Caco-2 (cell line): ENCODE results near the gene NFKBIZ. TPM values are rescaled to one million over a fixed set of nuclear protein-coding genes. Genes with fewer than 3 reads are reported as not detected.

Source experiments
- BruUV-seq: library from RNA; stranded (reverse); fragments of 400-500 nt; replicated peaks from 2 replicates; lab custom pipeline; 2021; lab: Mats Ljungman, UMichigan
- CTCF ChIA-PET: fragments of 300-600 bp; sonication (Branson Sonifier 250); formaldehyde crosslinking; loops from one replicate; lab custom pipeline; 2022; ENCODE audit warnings: antibody characterized with exemption; lab: Charles Lee
- POLR2A ChIA-PET: fragments of 300-600 bp; sonication (Branson Sonifier 250); formaldehyde crosslinking; loops from one replicate; lab custom pipeline; 2022; ENCODE audit warnings: antibody characterized with exemption; lab: Charles Lee
- DNase-seq, 2 experiments: peaks; one replicate each; pipeline versions ENCODE4 v3.0.0 to v3.0.0-alpha.2; 2020 to 2022
- H3K27me3 ChIP-seq: replicated peaks from 2 replicates; pipeline ENCODE4 v1.6.0; 2011; ENCODE audit warnings: low read length; ENCODE audit not compliant: control insufficient read depth, insufficient read depth
- H3K36me3 ChIP-seq: 2 replicates; pipeline ENCODE4 v1.5.1; 2011; ENCODE audit warnings: low read length; ENCODE audit not compliant: control insufficient read depth, insufficient read depth
- H3K4me1 ChIP-seq: fragments of 250-450 bp; sonication (Bioruptor Pico); 2 replicates; pipeline ENCODE4 v1.5.1; 2020; ENCODE audit warnings: mild to moderate bottlenecking
- H3K4me3 ChIP-seq: 2 replicates; pipeline ENCODE4 v1.5.1; 2011; ENCODE audit warnings: low read depth, mild to moderate bottlenecking, control low read depth, low read length
- H3K9me3 ChIP-seq: fragments of 250-450 bp; sonication (Bioruptor Pico); 2 replicates; pipeline ENCODE4 v1.5.1; 2020; ENCODE audit warnings: mild to moderate bottlenecking, moderate library complexity
- H3K27ac Mint-ChIP-seq: one replicate; pipeline ENCODE4 v1.8.0; 2022; ENCODE audit warnings: mixed read lengths; ENCODE audit not compliant: unreplicated experiment
- H3K27me3 Mint-ChIP-seq: one replicate; pipeline ENCODE4 v1.8.0; 2022; ENCODE audit warnings: mixed read lengths; ENCODE audit not compliant: insufficient read depth, unreplicated experiment
- H3K36me3 Mint-ChIP-seq: one replicate; pipeline ENCODE4 v1.8.0; 2022; ENCODE audit warnings: mild to moderate bottlenecking, mixed read lengths; ENCODE audit not compliant: insufficient read depth, unreplicated experiment
- H3K4me1 Mint-ChIP-seq: one replicate; pipeline ENCODE4 v1.8.0; 2022; ENCODE audit warnings: low read depth, mixed read lengths; ENCODE audit not compliant: unreplicated experiment
- H3K4me3 Mint-ChIP-seq: one replicate; pipeline ENCODE4 v1.8.0; 2022; ENCODE audit warnings: mild to moderate bottlenecking, moderate library complexity, mixed read lengths; ENCODE audit not compliant: unreplicated experiment
- H3K9me3 Mint-ChIP-seq: one replicate; pipeline ENCODE4 v1.8.0; 2022; ENCODE audit warnings: mixed read lengths; ENCODE audit not compliant: unreplicated experiment
- CTCF ChIP-seq, 2 experiments: fragments of 200-600 bp in 1 of 2; IDR thresholded peaks; 1 replicate in 1 of 2; 2 replicates in 1 of 2; pipeline versions ENCODE4 v1.5.1 to v1.8.0; 2011 to 2022; ENCODE audit warnings: antibody characterized with exemption in 1 of 2, control low read depth in 1 of 2, inconsistent platforms in 1 of 2, low read depth in 1 of 2, low read length in 1 of 2, mild to moderate bottlenecking in 1 of 2, moderate library complexity in 1 of 2; ENCODE audit not compliant: insufficient read depth in 1 of 2, severe bottlenecking in 1 of 2, unreplicated experiment in 1 of 2
- intact Hi-C: fragments of 100-400 bp; cut with micrococcal nuclease; formaldehyde crosslinking; loops from one replicate; pipeline ENCODE4 v1.10.0; 2022; ENCODE audit not compliant: unreplicated experiment
- total RNA-seq: library from RNA; stranded (reverse); gene quantifications from 2 replicates; pipeline ENCODE4 v1.2.3, GENCODE V29; 2022

The NFKBIZ gene
- total RNA-seq, 1 experiment from 2014 or later, result 20.2 TPM

- no peaks in the 10 kb centered on the region for H3K9me3 Mint-ChIP-seq
- no peaks in the 10 kb centered on the region for H3K36me3 Mint-ChIP-seq
- Histone ChIP-seq H3K9me3 (no peaks in the 10 kb centered on the region), H3K27me3 (no peaks in the 10 kb centered on the region), H3K4me1 (peaks cover 17% of the 10 kb centered on the region; the same call in 1 of the 2 replicates), H3K4me3 (no peak overlapping the region), H3K36me3 (no peaks in the 10 kb centered on the region)
- intact Hi-C loops, result loop anchor here (10.0 kb wide), 2 partner anchors 145 to 185 kb away; no protein-coding TSS in a partner anchor
- ChIA-PET POLR2A (no interaction called here), CTCF (interaction anchor here (0.7 to 3.1 kb wide), 3 partner anchors 284 to 419 kb away, joined by 4 to 46 read pairs (median 6); no protein-coding TSS in a partner anchor)
- DNase-seq, result no peak
- TF ChIP-seq CTCF (IDR thresholded peaks at IDR 0.05; ENCODE audit: insufficient read depth in 1 of 2, low read depth in 1 of 2, low read length in 1 of 2, severe bottlenecking in 1 of 2, unreplicated experiment in 1 of 2), result no peak
- H3K27ac Mint-ChIP-seq, result no peak overlapping the region
- no TSS peak for BruUV-seq
- H3K4me1 Mint-ChIP-seq, result no peaks in the 10 kb centered on the region
- H3K4me3 Mint-ChIP-seq, result no peak overlapping the region
- no peaks in the 10 kb centered on the region for H3K27me3 Mint-ChIP-seq
Observed at GRCh38 chr3:101810022-101810418, 39.3 kb upstream of the NFKBIZ start.

DNA sequence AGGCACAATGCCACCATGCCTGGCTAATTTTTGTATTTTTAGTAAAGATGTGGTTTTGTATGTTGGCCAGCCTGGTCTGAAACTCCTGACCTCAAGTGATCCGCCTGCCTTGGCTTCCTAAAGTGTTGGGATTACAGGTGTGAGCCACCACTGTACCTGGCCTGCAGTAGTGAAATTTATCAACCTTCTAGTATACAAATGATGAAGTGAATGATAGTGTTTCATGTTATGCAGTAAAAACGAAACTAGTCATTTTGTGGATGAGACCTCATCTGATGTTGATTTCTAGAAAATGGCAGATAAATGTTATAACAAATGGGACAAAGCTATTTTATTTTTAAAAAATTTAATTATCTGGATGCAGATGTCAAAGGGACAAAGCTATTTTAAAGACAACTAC, 37.4 kb upstream of the NFKBIZ start:
- H3K4me1 ChIP-seq, result peaks cover 22% of the 10 kb centered on the region; the same call in 1 of the 2 replicates
- Mint-ChIP-seq H3K9me3 (no peaks in the 10 kb centered on the region), H3K27me3 (no peaks in the 10 kb centered on the region), H3K27ac (no peak overlapping the region), H3K4me1 (no peaks in the 10 kb centered on the region), H3K4me3 (no peak overlapping the region), H3K36me3 (no peaks in the 10 kb centered on the region)
- intact Hi-C loops, result loop anchor here (10.0 kb wide), 2 partner anchors 143 to 183 kb away; no protein-coding TSS in a partner anchor
- ChIA-PET POLR2A (no interaction called here), CTCF (interaction anchor here (1.5 to 3.7 kb wide), 2 partner anchors 413 to 417 kb away, joined by 5 to 35 read pairs; no protein-coding TSS in a partner anchor)
- no peaks in the 10 kb centered on the region for H3K9me3 ChIP-seq
- no peaks in the 10 kb centered on the region for H3K27me3 ChIP-seq
- no peak overlapping the region for H3K4me3 ChIP-seq
- no peak for TF ChIP-seq CTCF (IDR thresholded peaks at IDR 0.05; ENCODE audit: insufficient read depth in 1 of 2, low read depth in 1 of 2, low read length in 1 of 2, severe bottlenecking in 1 of 2, unreplicated experiment in 1 of 2)
- no TSS peak for BruUV-seq
- DNase-seq, result no peak
- no peaks in the 10 kb centered on the region for H3K36me3 ChIP-seq

GRCh38 chr3:101812895-101813294, 36.4 kb upstream of the NFKBIZ start:
- Mint-ChIP-seq H3K27me3 (no peaks in the 10 kb centered on the region), H3K4me3 (no peak overlapping the region), H3K27ac (no peak overlapping the region), H3K4me1 (no peaks in the 10 kb centered on the region), H3K36me3 (no peaks in the 10 kb centered on the region), H3K9me3 (no peaks in the 10 kb centered on the region)
- Histone ChIP-seq H3K4me1 (peaks cover 22% of the 10 kb centered on the region; the same call in 1 of the 2 replicates), H3K36me3 (no peaks in the 10 kb centered on the region), H3K9me3 (no peaks in the 10 kb centered on the region), H3K27me3 (no peaks in the 10 kb centered on the region), H3K4me3 (no peak overlapping the region)
- CTCF ChIA-PET, result interaction anchor here (1.1 to 3.7 kb wide), 3 partner anchors 409 to 416 kb away, joined by 3 to 35 read pairs (median 5); no protein-coding TSS in a partner anchor
- no peak for TF ChIP-seq CTCF (IDR thresholded peaks at IDR 0.05; ENCODE audit: insufficient read depth in 1 of 2, low read depth in 1 of 2, low read length in 1 of 2, severe bottlenecking in 1 of 2, unreplicated experiment in 1 of 2)
- intact Hi-C loops, result loop anchor here (1.0 to 10.0 kb wide), 3 partner anchors 142 to 412 kb away; no protein-coding TSS in a partner anchor
- DNase-seq, result no peak
- POLR2A ChIA-PET, result no interaction called here
- BruUV-seq, result no TSS peak
